MM.1S (cell line): ENCODE data around the gene GSC.

Experiments
- DNase-seq: peaks from one replicate; pipeline ENCODE4 v3.0.0-alpha.2; 2015
- H2AFZ ChIP-seq: fragments of 300-600 bp; sonication (generic); 2 replicates; pipeline ENCODE4 v1.6.0; 2016; ENCODE audit warnings: antibody characterized with exemption, low read length
- H3F3A ChIP-seq: fragments of 300-600 bp; sonication (generic); 2 replicates; pipeline ENCODE4 v1.6.1; 2016; ENCODE audit warnings: mild to moderate bottlenecking, antibody characterized with exemption, low read length, moderate library complexity, mixed read lengths; ENCODE audit not compliant: insufficient read depth
- H3K27ac ChIP-seq: fragments of 300-600 bp; sonication (generic); 2 replicates; pipeline ENCODE4 v1.5.1; 2016; ENCODE audit warnings: mild to moderate bottlenecking, low read length
- H3K27me3 ChIP-seq: fragments of 300-600 bp; sonication (generic); replicated peaks from 2 replicates; pipeline ENCODE4 v1.6.0; 2016; ENCODE audit warnings: low read length; ENCODE audit not compliant: insufficient read depth
- H3K36me3 ChIP-seq: fragments of 300-600 bp; sonication (generic); replicated peaks from 2 replicates; pipeline ENCODE4 v1.6.1; 2016; ENCODE audit warnings: mild to moderate bottlenecking, low read length, mixed read lengths; ENCODE audit not compliant: insufficient read depth
- H3K4me1 ChIP-seq: fragments of 300-600 bp; sonication (generic); 2 replicates; pipeline ENCODE4 v1.6.1; 2016; ENCODE audit warnings: low read length, mixed read lengths
- H3K4me2 ChIP-seq: fragments of 300-600 bp; sonication (generic); 2 replicates; pipeline ENCODE4 v1.6.0; 2016; ENCODE audit warnings: low read depth, low read length
- H3K4me3 ChIP-seq: fragments of 300-600 bp; sonication (generic); 2 replicates; pipeline ENCODE4 v1.5.1; 2016; ENCODE audit warnings: low read length, mixed read lengths
- H3K79me2 ChIP-seq: fragments of 300-600 bp; sonication (generic); 2 replicates; pipeline ENCODE4 v1.6.1; 2016; ENCODE audit warnings: mixed run types, low read length, mixed read lengths
- H3K9ac ChIP-seq: fragments of 300-600 bp; sonication (generic); 2 replicates; pipeline ENCODE4 v1.6.1; 2016; ENCODE audit warnings: low read length, mixed read lengths
- H3K9me2 ChIP-seq: fragments of 300-600 bp; sonication (generic); replicated peaks from 2 replicates; pipeline ENCODE4 v1.6.1; 2016; ENCODE audit warnings: mild to moderate bottlenecking, low read length, mixed read lengths; ENCODE audit not compliant: insufficient read depth
- H3K9me3 ChIP-seq: fragments of 300-600 bp; sonication (generic); replicated peaks from 2 replicates; pipeline ENCODE4 v1.6.1; 2016; ENCODE audit warnings: mild to moderate bottlenecking, low read length, mixed read lengths; ENCODE audit not compliant: insufficient read depth
- H4K20me1 ChIP-seq: fragments of 300-600 bp; sonication (generic); 2 replicates; pipeline ENCODE4 v1.6.1; 2016; ENCODE audit warnings: mild to moderate bottlenecking, low read length, moderate library complexity, mixed read lengths; ENCODE audit not compliant: insufficient read depth
- CTCF ChIP-seq: fragments of 300-600 bp; sonication (generic); IDR thresholded peaks from 2 replicates; pipeline ENCODE4 v1.5.1; 2016; ENCODE audit warnings: antibody characterized with exemption, low read length, mixed read lengths
- EZH2 ChIP-seq: fragments of 300-600 bp; sonication (generic); optimal IDR thresholded peaks from 2 replicates; pipeline ENCODE3; 2017; ENCODE audit warnings: low read depth, mild to moderate bottlenecking, antibody characterized with exemption, low read length, mixed read lengths
- EZH2phosphoT487 ChIP-seq: fragments of 300-600 bp; sonication (generic); IDR thresholded peaks from 2 replicates; pipeline ENCODE4 v1.6.1; 2018; ENCODE audit warnings: antibody characterized with exemption, low read length

GSC gene

GRCh38 chr14:94796278-94796677, 26.4 kb upstream of the GSC start:
- no peak overlapping the region for H2AFZ ChIP-seq
- H3K36me3 ChIP-seq, result no peaks in the 10 kb centered on the region
- no peaks in the 10 kb centered on the region for H3K79me2 ChIP-seq
- no peak overlapping the region for H3K9ac ChIP-seq
- TF ChIP-seq EZH2phosphoT487 (no peak), CTCF (no peak), EZH2 (no peak)
- no peaks in the 10 kb centered on the region for H3K27me3 ChIP-seq
- H3K9me2 ChIP-seq, result no peaks in the 10 kb centered on the region
- DNase-seq, result no peak
- H3K9me3 ChIP-seq, result no peaks in the 10 kb centered on the region
- H3K4me3 ChIP-seq, result no peak overlapping the region
- no peaks in the 10 kb centered on the region for H4K20me1 ChIP-seq
- no peaks in the 10 kb centered on the region for H3K4me1 ChIP-seq
- H3K4me2 ChIP-seq, result no peak overlapping the region
- no peak overlapping the region for H3K27ac ChIP-seq
- H3F3A ChIP-seq, result no peaks in the 10 kb centered on the region

GRCh38 chr14:94795372-94795771, 25.5 kb upstream of the GSC start:
- no peaks in the 10 kb centered on the region for H4K20me1 ChIP-seq
- no peaks in the 10 kb centered on the region for H3K36me3 ChIP-seq
- no peaks in the 10 kb centered on the region for H3K27me3 ChIP-seq
- no peaks in the 10 kb centered on the region for H3F3A ChIP-seq
- H3K9ac ChIP-seq, result no peak overlapping the region
- H3K4me2 ChIP-seq, result no peak overlapping the region
- H3K9me3 ChIP-seq, result no peaks in the 10 kb centered on the region
- no peaks in the 10 kb centered on the region for H3K9me2 ChIP-seq
- TF ChIP-seq EZH2phosphoT487 (no peak), EZH2 (no peak), CTCF (no peak)
- no peaks in the 10 kb centered on the region for H3K4me1 ChIP-seq
- H3K4me3 ChIP-seq, result no peak overlapping the region
- H3K79me2 ChIP-seq, result no peaks in the 10 kb centered on the region
- no peak overlapping the region for H3K27ac ChIP-seq
- no peak for DNase-seq
- H2AFZ ChIP-seq, result no peak overlapping the region

GRCh38 chr14:94793901-94794300, 24.0 kb upstream of the GSC start:
- no peaks in the 10 kb centered on the region for H3K36me3 ChIP-seq
- no peaks in the 10 kb centered on the region for H3K9me2 ChIP-seq
- H3K79me2 ChIP-seq, result no peaks in the 10 kb centered on the region
- H3K27me3 ChIP-seq, result no peaks in the 10 kb centered on the region
- H3K27ac ChIP-seq, result no peak overlapping the region
- H3K9ac ChIP-seq, result no peak overlapping the region
- H3K4me3 ChIP-seq, result no peak overlapping the region
- H3K9me3 ChIP-seq, result no peaks in the 10 kb centered on the region
- H3K4me1 ChIP-seq, result no peaks in the 10 kb centered on the region
- no peak overlapping the region for H3K4me2 ChIP-seq
- H2AFZ ChIP-seq, result no peak overlapping the region
- no peak for DNase-seq
- TF ChIP-seq EZH2, result no peak
- no peak for TF ChIP-seq CTCF
- TF ChIP-seq EZH2phosphoT487, result no peak
- no peaks in the 10 kb centered on the region for H4K20me1 ChIP-seq
- no peaks in the 10 kb centered on the region for H3F3A ChIP-seq

GRCh38 chr14:94787655-94788054, 17.7 kb upstream of the GSC start:
- no peak overlapping the region for H2AFZ ChIP-seq

More at GRCh38 chr14:94787655-94788054, 17.7 kb upstream of the GSC start:
- no peaks in the 10 kb centered on the region for H3K27me3 ChIP-seq
- no peaks in the 10 kb centered on the region for H3K9me2 ChIP-seq
- H3K79me2 ChIP-seq, result no peaks in the 10 kb centered on the region
- H3K36me3 ChIP-seq, result no peaks in the 10 kb centered on the region
- H3K27ac ChIP-seq, result no peak overlapping the region
- no peak overlapping the region for H3K4me3 ChIP-seq
- no peaks in the 10 kb centered on the region for H3K4me1 ChIP-seq
- H3K9ac ChIP-seq, result no peak overlapping the region
- no peak for TF ChIP-seq EZH2
- no peak for TF ChIP-seq CTCF
- no peak for TF ChIP-seq EZH2phosphoT487
- H3F3A ChIP-seq, result no peaks in the 10 kb centered on the region
- H3K9me3 ChIP-seq, result no peaks in the 10 kb centered on the region
- DNase-seq, result no peak
- no peak overlapping the region for H3K4me2 ChIP-seq
- no peaks in the 10 kb centered on the region for H4K20me1 ChIP-seq
